ENCODE measurements around the gene CDH23. TPM values are rescaled to one million over a fixed set of nuclear protein-coding genes. Genes with fewer than 3 reads are reported as not detected.

The CDH23 gene
- total RNA-seq, 4 donors from 2014 or later: 0.57 to 5.9 (median 1.0) TPM

DNA sequence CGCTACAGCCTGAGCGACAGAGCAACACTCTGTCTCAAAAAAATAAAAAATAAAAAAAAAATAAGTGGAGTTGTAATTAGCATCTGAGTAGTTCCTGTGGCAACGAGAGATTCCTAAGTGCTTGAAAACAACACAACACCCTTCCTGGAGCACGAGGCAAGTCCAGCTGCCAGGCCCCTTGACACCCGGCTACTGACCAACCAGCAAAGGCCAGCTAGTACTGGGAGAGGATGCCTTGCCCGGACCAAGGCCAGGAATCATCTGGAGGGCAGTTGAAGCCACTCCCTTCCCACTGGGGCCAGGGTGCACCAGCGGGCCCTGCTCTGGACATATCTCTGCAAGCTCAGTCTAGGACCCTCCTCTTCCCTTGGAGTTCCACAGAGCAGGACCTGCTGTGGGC is 322.3 kb downstream of the CDH23 start:
- no peak for DNase-seq
- no peaks in the 10 kb centered on the region for H3K36me3 ChIP-seq
- no peaks in the 10 kb centered on the region for H3K27me3 ChIP-seq
- H3K9me3 ChIP-seq: no peaks in the 10 kb centered on the region
- peaks cover 24 to 58% (median 51%) of the 10 kb centered on the region in 3 donors for H3K4me1 ChIP-seq
- no peak overlapping the region for H3K4me3 ChIP-seq
- TF ChIP-seq, protein P1, sequence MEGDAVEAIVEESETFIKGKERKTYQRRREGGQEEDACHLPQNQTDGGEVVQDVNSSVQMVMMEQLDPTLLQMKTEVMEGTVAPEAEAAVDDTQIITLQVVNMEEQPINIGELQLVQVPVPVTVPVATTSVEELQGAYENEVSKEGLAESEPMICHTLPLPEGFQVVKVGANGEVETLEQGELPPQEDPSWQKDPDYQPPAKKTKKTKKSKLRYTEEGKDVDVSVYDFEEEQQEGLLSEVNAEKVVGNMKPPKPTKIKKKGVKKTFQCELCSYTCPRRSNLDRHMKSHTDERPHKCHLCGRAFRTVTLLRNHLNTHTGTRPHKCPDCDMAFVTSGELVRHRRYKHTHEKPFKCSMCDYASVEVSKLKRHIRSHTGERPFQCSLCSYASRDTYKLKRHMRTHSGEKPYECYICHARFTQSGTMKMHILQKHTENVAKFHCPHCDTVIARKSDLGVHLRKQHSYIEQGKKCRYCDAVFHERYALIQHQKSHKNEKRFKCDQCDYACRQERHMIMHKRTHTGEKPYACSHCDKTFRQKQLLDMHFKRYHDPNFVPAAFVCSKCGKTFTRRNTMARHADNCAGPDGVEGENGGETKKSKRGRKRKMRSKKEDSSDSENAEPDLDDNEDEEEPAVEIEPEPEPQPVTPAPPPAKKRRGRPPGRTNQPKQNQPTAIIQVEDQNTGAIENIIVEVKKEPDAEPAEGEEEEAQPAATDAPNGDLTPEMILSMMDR (IDR thresholded peaks at IDR 0.05): no peak
- no peak for TF ChIP-seq POLR2A (IDR thresholded peaks at IDR 0.05)
- intact Hi-C loops (cut with DNase I): loop anchor here (10.0 kb wide), 1 partner anchor 176 kb away; no protein-coding TSS in a partner anchor
- H3K27ac ChIP-seq: peak overlapping the region in 3 of 4 donors; percentile 26 to 80 (median 68)
- 64 to 78% methylated on average over 7 of the region's 7 CpGs for WGBS, 2 donors

DNA sequence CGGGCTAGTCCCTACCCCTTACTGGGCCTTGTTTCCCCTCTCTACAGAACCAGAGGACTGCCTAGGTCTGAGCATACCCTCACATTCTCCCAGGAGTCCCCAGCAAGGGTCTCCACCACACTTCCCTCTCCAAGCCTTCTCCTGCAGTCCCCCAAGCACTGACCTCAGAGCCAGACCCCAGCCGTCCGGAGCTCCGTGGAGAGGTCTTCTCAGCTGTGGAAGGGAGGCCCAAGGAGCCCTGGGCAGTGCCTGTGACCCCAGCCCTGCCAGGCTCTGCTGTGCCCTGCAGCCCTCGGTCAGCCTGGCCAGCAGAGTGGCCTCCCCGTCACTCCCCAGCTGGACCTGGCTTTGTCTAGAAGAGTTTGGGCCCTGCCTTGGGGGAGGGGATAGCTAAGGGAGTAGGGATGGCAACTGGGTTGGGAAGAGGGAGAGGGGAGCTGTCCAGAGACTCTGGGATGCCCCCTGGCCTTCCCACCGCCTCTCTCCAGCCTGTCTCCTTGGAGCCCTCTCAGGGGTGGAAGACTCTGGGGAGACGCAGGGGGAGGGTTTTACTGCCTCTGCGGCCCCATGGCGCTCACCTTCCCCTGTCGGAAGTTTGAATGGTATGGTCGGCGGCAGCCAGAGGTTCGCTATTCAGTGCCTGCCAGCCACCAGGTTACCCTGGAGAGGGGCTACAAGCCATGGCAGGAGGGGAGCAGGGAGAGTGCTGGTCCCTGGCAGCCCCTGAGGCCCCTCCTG is 322.9 kb downstream of the CDH23 start, which contains the start of gene C10orf105:
TSS of gene C10orf105 (minus strand) at position 315 of the 738 bp plus-strand sequence. CDS start 3,441 bp downstream, outside the sequence.
- no peak for DNase-seq
- TF ChIP-seq, protein P1 (IDR thresholded peaks at IDR 0.05): no peak
- no peak for TF ChIP-seq POLR2A (IDR thresholded peaks at IDR 0.05)
- H3K4me1 ChIP-seq: peaks cover 18 to 52% (median 45%) of the 10 kb centered on the region in 3 donors
- no peaks in the 10 kb centered on the region for H3K36me3 ChIP-seq
- no peaks in the 10 kb centered on the region for H3K9me3 ChIP-seq
- H3K27me3 ChIP-seq: no peaks in the 10 kb centered on the region
- 80 to 89% methylated on average over 1 to 9 of the region's 14 CpGs for WGBS, 2 donors
- H3K27ac ChIP-seq: peak within 1 kb of the TSS in 3 of 4 donors; percentile 26 to 80 (median 68)
- intact Hi-C loops (cut with DNase I): loop anchor here (10.0 kb wide), 1 partner anchor 175 kb away; no protein-coding TSS in a partner anchor
- no peak within 1 kb of the TSS for H3K4me3 ChIP-seq

DNA sequence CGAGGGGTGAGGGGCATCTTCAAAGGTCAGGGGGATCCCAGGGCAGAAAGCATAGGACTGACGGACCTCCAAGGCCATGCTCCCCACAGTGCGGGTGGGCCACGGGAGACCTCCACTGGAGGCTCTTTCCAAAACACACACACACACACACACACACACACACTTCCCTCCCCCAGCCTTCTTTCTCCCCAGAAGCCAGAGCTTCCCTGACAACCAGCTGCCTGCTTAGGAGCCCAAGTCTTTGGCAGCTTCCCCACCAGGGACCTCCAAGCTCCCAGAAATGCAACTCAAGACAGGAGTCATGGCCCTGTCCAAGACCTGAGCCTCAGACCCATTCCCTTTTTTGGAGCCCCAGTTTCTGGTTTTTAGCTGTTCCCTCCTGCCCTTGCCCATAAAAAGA is 323.6 kb downstream of the CDH23 start:
- no peaks in the 10 kb centered on the region for H3K36me3 ChIP-seq
- TF ChIP-seq, protein P1 (IDR thresholded peaks at IDR 0.05): no peak
- no peak for TF ChIP-seq POLR2A (IDR thresholded peaks at IDR 0.05)
- no peak for DNase-seq
- H3K27me3 ChIP-seq: no peaks in the 10 kb centered on the region
- intact Hi-C loops (cut with DNase I): no loop called here
- no peak overlapping the region for H3K27ac ChIP-seq
- no peak overlapping the region for H3K4me3 ChIP-seq
- peaks cover 14 to 48% (median 40%) of the 10 kb centered on the region in 3 donors for H3K4me1 ChIP-seq
- H3K9me3 ChIP-seq: no peaks in the 10 kb centered on the region
- 40% methylated on average over 1 of the region's 4 CpGs; no CpG with 5 or more reads in 1 of the 2 donors for WGBS, 2 donors

DNA sequence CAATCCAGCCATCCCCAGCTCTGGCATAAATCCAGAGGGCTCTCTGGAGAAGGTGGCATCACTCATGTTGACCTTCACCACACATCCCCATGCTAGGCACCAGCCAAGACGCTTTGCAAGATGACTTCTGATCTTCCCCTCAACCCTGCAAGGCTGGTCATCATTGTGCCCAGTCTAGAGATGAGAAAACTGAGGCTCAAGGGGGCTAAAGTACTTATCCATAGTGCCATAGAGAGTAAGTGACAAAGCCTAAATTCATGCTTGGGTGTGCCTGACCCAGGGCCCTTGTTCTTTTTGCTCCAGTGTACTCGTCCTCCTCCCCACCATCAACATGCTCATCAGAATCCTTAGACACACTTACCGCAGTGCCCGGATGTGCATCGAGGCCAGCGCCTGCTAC is 324.6 kb downstream of the CDH23 start:
- Histone ChIP-seq H3K4me3 (no peak overlapping the region), H3K9me3 (no peaks in the 10 kb centered on the region), H3K27ac (no peak overlapping the region), H3K36me3 (no peaks in the 10 kb centered on the region), H3K4me1 (peaks cover 12 to 48% (median 40%) of the 10 kb centered on the region in 3 donors), H3K27me3 (no peaks in the 10 kb centered on the region)
- intact Hi-C loops (cut with DNase I): no loop called here
- TF ChIP-seq, protein P1 (IDR thresholded peaks at IDR 0.05): no peak
- no peak for TF ChIP-seq POLR2A (IDR thresholded peaks at IDR 0.05)
- DNase-seq: no peak
- WGBS, 2 donors: 96 to 100% methylated on average over 6 of the region's 6 CpGs

DNA sequence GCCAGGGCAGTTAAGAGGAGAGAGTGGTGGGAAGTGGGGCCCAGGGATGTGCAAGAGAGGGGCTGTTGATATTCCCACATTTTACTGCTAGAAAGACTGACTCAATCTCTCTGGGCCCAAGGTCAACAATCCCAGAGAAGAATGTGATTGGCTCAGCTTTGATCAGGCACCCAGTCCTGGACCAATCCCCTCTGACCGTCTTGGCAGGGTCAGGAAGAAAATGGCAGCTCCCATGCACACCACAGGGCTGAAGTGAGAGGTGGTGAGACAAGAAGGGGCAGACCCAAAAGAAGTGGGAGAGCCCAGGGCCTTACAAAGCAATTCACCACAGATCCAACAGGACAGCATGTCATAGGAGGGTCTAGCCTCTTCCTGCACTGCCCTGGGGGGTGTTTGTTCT is 326.1 kb downstream of the CDH23 start:
- WGBS, 2 donors: 80 to 88% methylated on average over 1 of the region's 1 CpG
- no peaks in the 10 kb centered on the region for H3K27me3 ChIP-seq
- TF ChIP-seq POLR2A (IDR thresholded peaks at IDR 0.05): no peak
- TF ChIP-seq, protein P1 (IDR thresholded peaks at IDR 0.05): no peak
- no peaks in the 10 kb centered on the region for H3K9me3 ChIP-seq
- H3K27ac ChIP-seq: no peak overlapping the region
- no peaks in the 10 kb centered on the region for H3K36me3 ChIP-seq
- H3K4me1 ChIP-seq: peaks cover 25 to 50% (median 44%) of the 10 kb centered on the region in 3 donors
- no peak overlapping the region for H3K4me3 ChIP-seq
- DNase-seq: no peak
- intact Hi-C loops (cut with DNase I): no loop called here
